Measurements from ENCODE around the gene TK1.

The TK1 gene

DNA sequence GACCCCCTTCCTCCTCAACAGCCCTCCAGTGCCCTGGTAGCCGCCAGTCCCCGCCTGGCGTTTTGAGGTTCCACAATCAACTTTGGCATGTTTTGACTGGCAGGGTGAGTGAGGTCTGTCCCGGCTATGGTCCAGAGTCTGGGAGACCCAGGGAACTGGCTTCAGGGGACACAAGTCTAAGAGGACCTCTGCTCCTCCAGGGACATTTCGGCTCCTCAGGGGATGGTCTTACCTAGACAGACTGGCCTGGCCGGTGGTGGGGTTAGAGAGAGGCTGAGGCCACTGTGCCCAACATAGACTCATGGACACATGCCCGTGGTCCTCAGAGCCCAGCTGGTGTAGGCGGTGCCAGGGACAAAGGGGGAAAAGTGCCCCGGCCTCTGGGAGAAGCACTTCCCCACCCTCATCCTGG, 54.1 kb downstream of the TK1 start:
- Histone ChIP-seq H3K4me3 (replicated peaks; ENCODE audit: insufficient read depth, low read length) (peak overlapping the region; percentile 80), H3K27me3 (ENCODE audit: insufficient read depth, poor library complexity, severe bottlenecking) (no peaks in the 10 kb centered on the region), H3K27ac (replicated peaks) (peak overlapping the region; percentile 93)
- TF ChIP-seq, protein P1, sequence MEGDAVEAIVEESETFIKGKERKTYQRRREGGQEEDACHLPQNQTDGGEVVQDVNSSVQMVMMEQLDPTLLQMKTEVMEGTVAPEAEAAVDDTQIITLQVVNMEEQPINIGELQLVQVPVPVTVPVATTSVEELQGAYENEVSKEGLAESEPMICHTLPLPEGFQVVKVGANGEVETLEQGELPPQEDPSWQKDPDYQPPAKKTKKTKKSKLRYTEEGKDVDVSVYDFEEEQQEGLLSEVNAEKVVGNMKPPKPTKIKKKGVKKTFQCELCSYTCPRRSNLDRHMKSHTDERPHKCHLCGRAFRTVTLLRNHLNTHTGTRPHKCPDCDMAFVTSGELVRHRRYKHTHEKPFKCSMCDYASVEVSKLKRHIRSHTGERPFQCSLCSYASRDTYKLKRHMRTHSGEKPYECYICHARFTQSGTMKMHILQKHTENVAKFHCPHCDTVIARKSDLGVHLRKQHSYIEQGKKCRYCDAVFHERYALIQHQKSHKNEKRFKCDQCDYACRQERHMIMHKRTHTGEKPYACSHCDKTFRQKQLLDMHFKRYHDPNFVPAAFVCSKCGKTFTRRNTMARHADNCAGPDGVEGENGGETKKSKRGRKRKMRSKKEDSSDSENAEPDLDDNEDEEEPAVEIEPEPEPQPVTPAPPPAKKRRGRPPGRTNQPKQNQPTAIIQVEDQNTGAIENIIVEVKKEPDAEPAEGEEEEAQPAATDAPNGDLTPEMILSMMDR (IDR thresholded peaks at IDR 0.05; ENCODE audit: insufficient read depth, low read length): no peak
- DNase-seq (ENCODE audit: low read depth in 1 of 2, low spot score in 1 of 2): no peak

DNA sequence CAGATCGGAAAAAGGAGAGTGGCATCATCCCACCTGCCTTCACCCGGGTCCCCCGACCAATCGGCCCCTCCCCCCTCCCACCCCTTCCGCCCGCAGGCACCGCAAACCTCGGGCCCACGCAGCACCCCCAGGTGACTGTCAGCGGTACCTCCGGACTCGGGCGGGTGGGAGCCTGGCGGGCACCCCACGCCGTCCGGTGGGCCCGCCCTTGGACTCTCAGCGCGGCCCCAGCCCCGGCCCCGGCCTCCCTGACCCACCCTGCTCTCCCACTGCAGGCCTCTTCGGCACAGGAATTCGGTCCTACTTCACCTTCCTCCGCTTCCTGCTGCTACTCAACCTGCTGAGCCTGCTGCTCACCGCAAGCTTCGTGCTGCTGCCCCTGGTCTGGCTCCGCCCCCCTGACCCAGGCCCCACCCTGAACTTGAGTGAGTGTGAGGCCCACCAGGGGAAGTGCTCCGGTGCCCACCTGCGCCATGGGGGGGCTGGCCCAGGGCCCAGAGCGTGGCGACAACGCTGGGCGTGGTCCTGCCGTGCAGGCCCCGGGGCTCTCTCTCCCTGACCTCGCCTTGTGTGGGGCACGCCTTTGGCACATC, 54.7 kb downstream of the TK1 start:
- no peak for TF ChIP-seq GABPA (IDR thresholded peaks at IDR 0.05; ENCODE audit: low read depth)
- no peak for TF ChIP-seq SPI1 (IDR thresholded peaks at IDR 0.05; ENCODE audit: borderline replicate concordance, low read depth)
- TF ChIP-seq, protein P1 (IDR thresholded peaks at IDR 0.05; ENCODE audit: insufficient read depth, low read length): no peak
- TF ChIP-seq, protein P2, sequence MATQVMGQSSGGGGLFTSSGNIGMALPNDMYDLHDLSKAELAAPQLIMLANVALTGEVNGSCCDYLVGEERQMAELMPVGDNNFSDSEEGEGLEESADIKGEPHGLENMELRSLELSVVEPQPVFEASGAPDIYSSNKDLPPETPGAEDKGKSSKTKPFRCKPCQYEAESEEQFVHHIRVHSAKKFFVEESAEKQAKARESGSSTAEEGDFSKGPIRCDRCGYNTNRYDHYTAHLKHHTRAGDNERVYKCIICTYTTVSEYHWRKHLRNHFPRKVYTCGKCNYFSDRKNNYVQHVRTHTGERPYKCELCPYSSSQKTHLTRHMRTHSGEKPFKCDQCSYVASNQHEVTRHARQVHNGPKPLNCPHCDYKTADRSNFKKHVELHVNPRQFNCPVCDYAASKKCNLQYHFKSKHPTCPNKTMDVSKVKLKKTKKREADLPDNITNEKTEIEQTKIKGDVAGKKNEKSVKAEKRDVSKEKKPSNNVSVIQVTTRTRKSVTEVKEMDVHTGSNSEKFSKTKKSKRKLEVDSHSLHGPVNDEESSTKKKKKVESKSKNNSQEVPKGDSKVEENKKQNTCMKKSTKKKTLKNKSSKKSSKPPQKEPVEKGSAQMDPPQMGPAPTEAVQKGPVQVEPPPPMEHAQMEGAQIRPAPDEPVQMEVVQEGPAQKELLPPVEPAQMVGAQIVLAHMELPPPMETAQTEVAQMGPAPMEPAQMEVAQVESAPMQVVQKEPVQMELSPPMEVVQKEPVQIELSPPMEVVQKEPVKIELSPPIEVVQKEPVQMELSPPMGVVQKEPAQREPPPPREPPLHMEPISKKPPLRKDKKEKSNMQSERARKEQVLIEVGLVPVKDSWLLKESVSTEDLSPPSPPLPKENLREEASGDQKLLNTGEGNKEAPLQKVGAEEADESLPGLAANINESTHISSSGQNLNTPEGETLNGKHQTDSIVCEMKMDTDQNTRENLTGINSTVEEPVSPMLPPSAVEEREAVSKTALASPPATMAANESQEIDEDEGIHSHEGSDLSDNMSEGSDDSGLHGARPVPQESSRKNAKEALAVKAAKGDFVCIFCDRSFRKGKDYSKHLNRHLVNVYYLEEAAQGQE (IDR thresholded peaks at IDR 0.05; ENCODE audit: insufficient replicate concordance, low read depth): no peak
- TF ChIP-seq POLR2AphosphoS5 (IDR thresholded peaks at IDR 0.05; ENCODE audit: low read depth): no peak
- peak overlapping the region; percentile 93 for H3K27ac ChIP-seq (replicated peaks)
- H3K27me3 ChIP-seq (ENCODE audit: insufficient read depth, poor library complexity, severe bottlenecking): no peaks in the 10 kb centered on the region
- peak overlapping the region; percentile 80 for H3K4me3 ChIP-seq (replicated peaks; ENCODE audit: insufficient read depth, low read length)
- DNase-seq (ENCODE audit: low read depth in 1 of 2, low spot score in 1 of 2): peak; percentile 76 to 88

DNA sequence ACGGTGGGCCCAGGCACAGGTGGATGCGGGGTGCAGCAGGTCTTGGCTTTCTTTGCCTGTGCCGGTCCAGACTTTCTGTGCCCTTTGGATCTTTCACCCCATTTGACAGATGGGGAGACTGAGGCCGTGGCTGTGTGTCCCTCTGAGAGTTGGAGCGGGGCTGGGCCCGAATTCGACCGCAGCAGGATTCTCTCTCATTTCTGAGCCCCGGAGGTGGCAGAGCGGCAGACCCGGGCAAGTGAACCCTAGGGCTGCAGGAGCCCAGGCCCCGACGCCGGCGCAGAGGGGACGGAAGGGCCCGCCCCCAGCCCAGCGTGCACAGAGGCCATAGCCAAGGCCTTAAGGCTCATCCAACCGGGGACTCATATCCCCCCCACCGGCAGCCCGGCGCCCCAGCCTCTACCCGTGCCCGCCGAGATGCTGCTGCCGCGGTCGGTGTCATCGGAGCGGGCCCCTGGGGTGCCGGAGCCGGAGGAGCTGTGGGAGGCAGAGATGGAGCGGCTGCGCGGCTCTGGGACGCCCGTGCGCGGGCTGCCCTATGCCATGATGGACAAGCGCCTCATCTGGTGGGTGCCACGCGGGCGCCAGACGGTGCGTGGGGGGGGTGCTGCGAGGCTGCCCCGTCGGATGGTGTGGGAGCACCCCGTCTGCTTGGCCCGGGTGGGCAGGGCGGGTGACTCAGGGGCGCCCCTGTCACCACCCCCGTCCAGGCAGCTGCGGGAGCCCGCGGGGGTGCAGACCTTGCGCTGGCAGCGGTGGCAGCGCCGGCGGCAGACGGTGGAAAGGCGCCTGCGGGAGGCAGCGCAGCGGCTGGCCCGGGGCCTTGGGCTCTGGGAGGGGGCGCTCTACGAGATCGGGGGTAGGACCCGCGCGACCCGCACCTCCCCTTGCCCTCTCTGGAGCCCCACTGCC, 55.4 kb downstream of the TK1 start:
- Histone ChIP-seq H3K27ac (replicated peaks) (peak overlapping the region; percentile 93), H3K27me3 (ENCODE audit: insufficient read depth, poor library complexity, severe bottlenecking) (no peaks in the 10 kb centered on the region), H3K4me3 (replicated peaks; ENCODE audit: insufficient read depth, low read length) (peak overlapping the region; percentile 80)
- TF ChIP-seq GABPA (IDR thresholded peaks at IDR 0.05; ENCODE audit: low read depth): no peak; the same call in 1 of the 2 replicates
- DNase-seq (ENCODE audit: low read depth in 1 of 2, low spot score in 1 of 2): peak in 1 of 2 experiments; percentile 34

DNA sequence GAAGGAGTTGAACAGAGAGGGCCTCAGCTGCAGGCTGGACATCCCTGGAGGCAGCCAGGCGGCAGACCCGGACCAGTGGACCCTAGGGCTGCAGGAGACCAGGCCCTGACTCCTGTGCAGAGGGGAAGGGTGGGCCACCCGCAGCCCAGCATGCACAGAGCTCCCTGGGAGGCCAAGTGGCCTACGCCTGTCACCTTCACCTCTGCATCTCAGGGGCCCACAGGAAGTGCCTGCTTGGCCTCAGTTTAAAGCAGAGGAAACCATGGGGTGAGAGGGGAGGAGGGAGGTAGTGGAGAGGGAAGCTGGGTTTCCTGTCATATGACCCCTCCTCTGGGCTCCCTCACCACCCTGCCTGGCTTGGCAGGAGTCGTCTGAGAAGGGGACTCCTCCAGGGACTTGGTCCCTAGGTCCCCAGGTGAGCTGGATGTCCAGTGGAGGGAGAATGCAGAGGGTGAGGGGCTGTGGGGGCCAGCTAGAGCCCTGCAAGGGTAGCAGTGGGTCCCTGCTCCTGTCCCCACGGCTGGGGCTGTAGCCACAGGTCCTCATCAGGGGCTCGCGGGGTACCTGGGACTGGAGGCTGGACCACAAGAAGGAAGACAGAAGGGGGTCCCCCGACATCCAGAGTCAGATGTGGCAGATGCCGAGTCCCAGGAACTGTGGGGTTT, 56.3 kb downstream of the TK1 start, which contains the start of gene TMC8:
Gene TMC8, plus strand, starts transcription at position 335 of the 665 bp plus-strand sequence. CDS start 818 bp downstream, outside the sequence.
- Histone ChIP-seq H3K27me3 (ENCODE audit: insufficient read depth, poor library complexity, severe bottlenecking) (no peaks in the 10 kb centered on the region), H3K4me3 (replicated peaks; ENCODE audit: insufficient read depth, low read length) (peak within 1 kb of the TSS; percentile 80), H3K27ac (replicated peaks) (peak within 1 kb of the TSS; percentile 93)
- peak; percentile 81 for TF ChIP-seq POLR2AphosphoS5 (IDR thresholded peaks at IDR 0.05; ENCODE audit: low read depth)
- no peak; the same call in 1 of the 2 replicates for TF ChIP-seq GABPA (IDR thresholded peaks at IDR 0.05; ENCODE audit: low read depth)
- TF ChIP-seq, protein P1 (IDR thresholded peaks at IDR 0.05; ENCODE audit: insufficient read depth, low read length): no peak
- TF ChIP-seq, protein P2 (IDR thresholded peaks at IDR 0.05; ENCODE audit: insufficient replicate concordance, low read depth): no peak
- TF ChIP-seq SPI1 (IDR thresholded peaks at IDR 0.05; ENCODE audit: borderline replicate concordance, low read depth): peak; percentile 81
- DNase-seq (ENCODE audit: low read depth in 1 of 2, low spot score in 1 of 2): peak; percentile 86 to 96
